ENCODE results near the gene DNAJC7.

DNAJC7 gene

DNA sequence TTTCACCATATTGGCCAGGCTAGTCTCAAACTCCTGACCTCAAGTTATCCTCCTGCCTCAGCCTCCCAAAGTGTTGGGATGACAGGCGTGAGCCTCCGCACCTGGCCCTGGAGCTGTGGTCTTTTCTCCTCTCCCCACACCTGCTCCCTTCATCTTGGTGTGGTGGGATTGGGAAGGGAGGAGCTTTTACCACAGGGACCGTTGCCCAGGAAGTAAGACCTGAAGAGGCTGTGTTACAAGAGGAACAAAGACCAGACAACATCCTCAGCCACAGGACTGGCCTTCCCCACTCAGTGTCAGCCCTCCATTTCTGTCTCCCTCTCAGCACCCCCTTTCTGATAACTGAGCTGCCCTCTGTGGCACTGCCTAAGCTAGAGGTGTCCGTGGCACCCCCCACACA lies 42.6 kb upstream of the DNAJC7 start:
- Histone ChIP-seq H3K36me3 (ENCODE audit: control insufficient read depth, insufficient read depth, low read length) (no peaks in the 10 kb centered on the region), H3K4me3 (replicated peaks; ENCODE audit: low read depth, low read length) (no peak overlapping the region), H3K27me3 (replicated peaks; ENCODE audit: control insufficient read depth, insufficient read depth, low read length) (no peaks in the 10 kb centered on the region)
- no peak for DNase-seq (ENCODE audit: extremely low read depth, insufficient read length)
- TF ChIP-seq CTCF (IDR thresholded peaks at IDR 0.05; ENCODE audit: insufficient read depth, low read length, poor library complexity, severe bottlenecking) = no peak

GRCh38 chr17:42058063-42058462 lies 40.8 kb upstream of the DNAJC7 start:
- no peaks in the 10 kb centered on the region for H3K27me3 ChIP-seq (replicated peaks; ENCODE audit: control insufficient read depth, insufficient read depth, low read length)
- no peaks in the 10 kb centered on the region for H3K36me3 ChIP-seq (ENCODE audit: control insufficient read depth, insufficient read depth, low read length)
- DNase-seq (ENCODE audit: extremely low read depth, insufficient read length) = no peak
- H3K4me3 ChIP-seq (replicated peaks; ENCODE audit: low read depth, low read length) = no peak overlapping the region
- TF ChIP-seq CTCF (IDR thresholded peaks at IDR 0.05; ENCODE audit: insufficient read depth, low read length, poor library complexity, severe bottlenecking) = no peak

- H3K4me3 ChIP-seq (replicated peaks; ENCODE audit: low read depth, low read length) = no peak overlapping the region
- no peaks in the 10 kb centered on the region for H3K36me3 ChIP-seq (ENCODE audit: control insufficient read depth, insufficient read depth, low read length)
- no peak for TF ChIP-seq CTCF (IDR thresholded peaks at IDR 0.05; ENCODE audit: insufficient read depth, low read length, poor library complexity, severe bottlenecking)
- H3K27me3 ChIP-seq (replicated peaks; ENCODE audit: control insufficient read depth, insufficient read depth, low read length) = no peaks in the 10 kb centered on the region
- no peak for DNase-seq (ENCODE audit: extremely low read depth, insufficient read length)
Measured at GRCh38 chr17:42056635-42057034, 39.4 kb upstream of the DNAJC7 start.

DNA sequence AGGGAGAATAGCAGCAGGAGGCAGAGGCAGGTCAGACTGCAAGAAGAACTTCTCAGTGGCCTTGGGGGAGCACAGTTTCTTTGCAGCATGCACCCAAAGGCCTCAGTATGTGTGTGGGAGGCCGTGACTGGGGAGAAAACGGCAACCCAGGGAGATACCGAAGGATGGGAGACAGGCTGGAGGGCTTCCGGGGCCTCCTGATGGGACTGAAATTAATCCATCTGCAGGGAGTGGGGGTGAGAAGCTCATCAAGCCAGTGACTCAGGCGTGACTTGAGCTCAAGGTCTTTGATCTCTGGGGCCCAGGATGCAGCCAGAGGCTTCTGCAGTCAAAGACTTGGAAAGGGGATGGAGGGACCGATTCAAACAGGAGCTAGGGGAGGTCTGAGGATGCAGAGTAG lies 38.3 kb upstream of the DNAJC7 start:
- no peak for DNase-seq (ENCODE audit: extremely low read depth, insufficient read length)
- Histone ChIP-seq H3K4me3 (replicated peaks; ENCODE audit: low read depth, low read length) (no peak overlapping the region), H3K36me3 (ENCODE audit: control insufficient read depth, insufficient read depth, low read length) (no peaks in the 10 kb centered on the region), H3K27me3 (replicated peaks; ENCODE audit: control insufficient read depth, insufficient read depth, low read length) (no peaks in the 10 kb centered on the region)
- no peak for TF ChIP-seq CTCF (IDR thresholded peaks at IDR 0.05; ENCODE audit: insufficient read depth, low read length, poor library complexity, severe bottlenecking)

GRCh38 chr17:42055027-42055426 lies 37.8 kb upstream of the DNAJC7 start:
- DNase-seq (ENCODE audit: extremely low read depth, insufficient read length) = no peak
- TF ChIP-seq CTCF (IDR thresholded peaks at IDR 0.05; ENCODE audit: insufficient read depth, low read length, poor library complexity, severe bottlenecking) = no peak
- Histone ChIP-seq H3K36me3 (ENCODE audit: control insufficient read depth, insufficient read depth, low read length) (no peaks in the 10 kb centered on the region), H3K4me3 (replicated peaks; ENCODE audit: low read depth, low read length) (no peak overlapping the region), H3K27me3 (replicated peaks; ENCODE audit: control insufficient read depth, insufficient read depth, low read length) (no peaks in the 10 kb centered on the region)

Data from GM06990 (cell line).